Left ventricle myocardium inferior (tissue), 1 donor: ENCODE measurements around the gene PDE6C. TPM values are rescaled to one million over a fixed set of nuclear protein-coding genes. Genes with fewer than 3 reads are reported as not detected.

Experiments
- DNase-seq: peaks from one replicate; pipeline ENCODE4 v3.0.0-alpha.2; 2020
- H3K27ac ChIP-seq: fragments of 200-600 bp; replicated peaks from 2 replicates; pipeline ENCODE4 v1.8.0; 2021
- H3K27me3 ChIP-seq: fragments of 200-600 bp; 2 replicates; pipeline ENCODE4 v1.8.0; 2021; ENCODE audit warnings: low read depth
- H3K36me3 ChIP-seq: fragments of 200-600 bp; 2 replicates; pipeline ENCODE4 v1.8.0; 2021
- H3K4me1 ChIP-seq: fragments of 200-600 bp; 2 replicates; pipeline ENCODE4 v1.8.0; 2021
- H3K4me3 ChIP-seq: fragments of 200-600 bp; 2 replicates; pipeline ENCODE4 v1.8.0; 2021; ENCODE audit warnings: mild to moderate bottlenecking, moderate library complexity
- H3K9me3 ChIP-seq: fragments of 200-600 bp; replicated peaks from 2 replicates; pipeline ENCODE4 v1.8.0; 2021
- CTCF ChIP-seq: fragments of 200-600 bp; IDR thresholded peaks from 2 replicates; pipeline ENCODE4 v1.8.0; 2021; ENCODE audit warnings: antibody characterized with exemption, mild to moderate bottlenecking, borderline replicate concordance
- intact Hi-C: fragments of 100-400 bp; cut with micrococcal nuclease; formaldehyde crosslinking; loops from one replicate; pipeline ENCODE4 v1.11.0; 2022
- total RNA-seq: library from RNA; stranded (reverse); fragmentation: NEBNext Ultra II Directional; extraction: Animal tissue kit (Norgen Biotek cat#: 25700); gene quantifications from one replicate; pipeline ENCODE4 v1.2.1, GENCODE V29; 2021
- donor health status: DM: no; HTN: yes; CAD: no; lungs with severe emphysema.

Gene PDE6C
- total RNA-seq, 1 donor from 2014 or later, result not detected

GRCh38 chr10:93603023-93603422 lies 9.3 kb upstream of the PDE6C start:
- H3K4me3 ChIP-seq, result no peak overlapping the region
- intact Hi-C loops, result no loop called here
- H3K4me1 ChIP-seq, result peaks cover 13% of the 10 kb centered on the region
- peaks cover 85% of the 10 kb centered on the region for H3K27me3 ChIP-seq
- no peak for DNase-seq
- H3K36me3 ChIP-seq, result no peaks in the 10 kb centered on the region
- no peak overlapping the region for H3K27ac ChIP-seq
- TF ChIP-seq CTCF, result no peak
- H3K9me3 ChIP-seq, result peaks cover 12% of the 10 kb centered on the region

GRCh38 chr10:93604146-93604545 lies 8.2 kb upstream of the PDE6C start:
- no peak overlapping the region for H3K27ac ChIP-seq
- DNase-seq, result no peak
- peaks cover 13% of the 10 kb centered on the region for H3K4me1 ChIP-seq
- intact Hi-C loops, result no loop called here
- H3K9me3 ChIP-seq, result peaks cover 12% of the 10 kb centered on the region
- peaks cover 89% of the 10 kb centered on the region for H3K27me3 ChIP-seq
- TF ChIP-seq CTCF, result no peak
- no peaks in the 10 kb centered on the region for H3K36me3 ChIP-seq
- H3K4me3 ChIP-seq, result no peak overlapping the region

GRCh38 chr10:93608421-93608820 lies 3.9 kb upstream of the PDE6C start:
- TF ChIP-seq CTCF, result no peak
- Histone ChIP-seq H3K36me3 (no peaks in the 10 kb centered on the region), H3K4me1 (no peaks in the 10 kb centered on the region), H3K4me3 (no peak overlapping the region), H3K27ac (no peak overlapping the region), H3K9me3 (peaks cover 12% of the 10 kb centered on the region), H3K27me3 (peaks cover 68% of the 10 kb centered on the region)
- intact Hi-C loops, result no loop called here
- DNase-seq, result no peak

GRCh38 chr10:93613126-93613525 lies 789 bp downstream of the PDE6C start:
- H3K27ac ChIP-seq, result no peak overlapping the region

GRCh38 chr10:93614101-93614825 lies 1.9 kb downstream of the PDE6C start:
- H3K9me3 ChIP-seq, result no peaks in the 10 kb centered on the region
- no peaks in the 10 kb centered on the region for H3K36me3 ChIP-seq
- DNase-seq, result no peak
- no peaks in the 10 kb centered on the region for H3K4me1 ChIP-seq
- intact Hi-C loops, result no loop called here
- no peak overlapping the region for H3K27ac ChIP-seq
- no peak overlapping the region for H3K4me3 ChIP-seq
- TF ChIP-seq CTCF, result no peak
- H3K27me3 ChIP-seq, result peaks cover 17% of the 10 kb centered on the region

More at GRCh38 chr10:93613126-93613525, 789 bp downstream of the PDE6C start:
- no peak for DNase-seq
- Histone ChIP-seq H3K4me3 (no peak overlapping the region), H3K9me3 (no peaks in the 10 kb centered on the region), H3K27me3 (peaks cover 26% of the 10 kb centered on the region), H3K4me1 (no peaks in the 10 kb centered on the region), H3K36me3 (no peaks in the 10 kb centered on the region)
- intact Hi-C loops, result no loop called here
- TF ChIP-seq CTCF, result no peak
